ENCODE measurements around the gene MYO5B. TPM values are rescaled to one million over a fixed set of nuclear protein-coding genes. Genes with fewer than 3 reads are reported as not detected.

MYO5B gene
- polyA plus RNA-seq, 1 donor from 2014 or later: 0.42 TPM

- Histone ChIP-seq H3K9ac (ENCODE audit: low read length) (no peak overlapping the region), H3K4me3 (ENCODE audit: low read length) (no peak overlapping the region), H3K27ac (ENCODE audit: low read length) (no peak overlapping the region), H3K9me3 (ENCODE audit: low read length) (no peaks in the 10 kb centered on the region), H2AFZ (ENCODE audit: low read depth, low read length) (no peak overlapping the region), H3K9me2 (ENCODE audit: insufficient read depth, low read length) (no peaks in the 10 kb centered on the region), H4K20me1 (ENCODE audit: insufficient read depth) (no peaks in the 10 kb centered on the region), H3K36me3 (ENCODE audit: insufficient read depth, low read length) (no peaks in the 10 kb centered on the region), H3F3A (ENCODE audit: insufficient read depth, low read length, poor library complexity, severe bottlenecking) (no peaks in the 10 kb centered on the region), H3K79me2 (replicated peaks; ENCODE audit: insufficient read depth, low read length) (peaks cover 2% of the 10 kb centered on the region), H3K27me3 (ENCODE audit: insufficient read depth, low read depth, low read length) (no peaks in the 10 kb centered on the region), H3K4me2 (ENCODE audit: low read length) (no peak overlapping the region)
- TF ChIP-seq EZH2 (IDR thresholded peaks at IDR 0.05; ENCODE audit: borderline replicate concordance, insufficient read depth, low read length, poor library complexity, severe bottlenecking) (no peak), POLR2AphosphoS5 (IDR thresholded peaks at IDR 0.05) (no peak), SMC3 (conservative IDR thresholded peaks at IDR 0.05; ENCODE audit: poor library complexity) (no peak), TAF1 (IDR thresholded peaks at IDR 0.05; ENCODE audit: low read depth) (no peak), EP300 (conservative IDR thresholded peaks at IDR 0.05; ENCODE audit: poor library complexity, severe bottlenecking) (no peak), RAD21 (conservative IDR thresholded peaks at IDR 0.05) (no peak), CTCF (IDR thresholded peaks at IDR 0.05; ENCODE audit: poor library complexity, severe bottlenecking) (no peak), REST (IDR thresholded peaks at IDR 0.05; ENCODE audit: borderline replicate concordance) (no peak), MXI1 (conservative IDR thresholded peaks at IDR 0.05; ENCODE audit: poor library complexity, severe bottlenecking) (no peak)
Measured at GRCh38 chr18:49815927-49816326, 379.0 kb downstream of the MYO5B start.

GRCh38 chr18:49814147-49814499 lies 380.8 kb downstream of the MYO5B start:
- Histone ChIP-seq H2AFZ (ENCODE audit: low read depth, low read length) (peak overlapping the region; percentile 97), H3K9ac (ENCODE audit: low read length) (peak overlapping the region; percentile 80), H3K4me2 (ENCODE audit: low read length) (peak overlapping the region; percentile 69), H3F3A (ENCODE audit: insufficient read depth, low read length, poor library complexity, severe bottlenecking) (no peaks in the 10 kb centered on the region), H3K4me3 (ENCODE audit: low read length) (peak overlapping the region; percentile 89), H3K9me2 (ENCODE audit: insufficient read depth, low read length) (no peaks in the 10 kb centered on the region), H3K36me3 (ENCODE audit: insufficient read depth, low read length) (no peaks in the 10 kb centered on the region), H3K79me2 (replicated peaks; ENCODE audit: insufficient read depth, low read length) (peaks cover 6% of the 10 kb centered on the region), H3K27me3 (ENCODE audit: insufficient read depth, low read depth, low read length) (no peaks in the 10 kb centered on the region), H3K27ac (ENCODE audit: low read length) (peak overlapping the region; percentile 48), H4K20me1 (ENCODE audit: insufficient read depth) (no peaks in the 10 kb centered on the region), H3K9me3 (ENCODE audit: low read length) (no peaks in the 10 kb centered on the region)
- TF ChIP-seq TAF1 (IDR thresholded peaks at IDR 0.05; ENCODE audit: low read depth): no peak
- no peak for TF ChIP-seq REST (IDR thresholded peaks at IDR 0.05; ENCODE audit: borderline replicate concordance)
- no peak for TF ChIP-seq EZH2 (IDR thresholded peaks at IDR 0.05; ENCODE audit: borderline replicate concordance, insufficient read depth, low read length, poor library complexity, severe bottlenecking)
- TF ChIP-seq RAD21 (conservative IDR thresholded peaks at IDR 0.05): peak; percentile 25
- no peak for TF ChIP-seq POLR2AphosphoS5 (IDR thresholded peaks at IDR 0.05)
- TF ChIP-seq MXI1 (conservative IDR thresholded peaks at IDR 0.05; ENCODE audit: poor library complexity, severe bottlenecking): peak; percentile 42
- TF ChIP-seq CTCF (IDR thresholded peaks at IDR 0.05; ENCODE audit: poor library complexity, severe bottlenecking): no peak
- peak; percentile 45 for TF ChIP-seq SMC3 (conservative IDR thresholded peaks at IDR 0.05; ENCODE audit: poor library complexity)
- peak; percentile 10 for TF ChIP-seq EP300 (conservative IDR thresholded peaks at IDR 0.05; ENCODE audit: poor library complexity, severe bottlenecking)
